ENCODE measurements around the gene B4GALT7.
A peak's percentile ranks its signal among the peaks of the same experiment; 100 is the strongest.

The B4GALT7 gene

DNA sequence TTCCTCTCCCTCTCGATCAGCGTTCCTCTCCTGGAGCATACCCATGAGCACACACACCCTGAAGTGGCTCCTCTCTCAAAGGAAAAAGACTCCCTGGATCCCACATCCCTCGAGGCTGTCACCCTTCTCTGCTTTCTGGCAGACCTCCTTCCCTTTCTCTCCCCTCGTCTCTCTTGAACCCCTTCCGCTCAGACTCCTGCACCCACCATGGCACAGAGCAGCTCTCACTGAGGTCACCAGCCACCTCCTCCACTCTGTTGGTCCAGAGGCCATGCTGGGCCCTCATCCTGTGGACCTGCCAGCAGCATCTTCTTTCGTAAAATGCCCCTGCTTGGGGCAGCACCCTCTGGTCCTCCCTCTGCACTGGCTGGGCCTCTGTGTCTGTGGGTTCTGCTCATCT is 5.7 kb downstream of the B4GALT7 start:
- TF ChIP-seq, protein P1, sequence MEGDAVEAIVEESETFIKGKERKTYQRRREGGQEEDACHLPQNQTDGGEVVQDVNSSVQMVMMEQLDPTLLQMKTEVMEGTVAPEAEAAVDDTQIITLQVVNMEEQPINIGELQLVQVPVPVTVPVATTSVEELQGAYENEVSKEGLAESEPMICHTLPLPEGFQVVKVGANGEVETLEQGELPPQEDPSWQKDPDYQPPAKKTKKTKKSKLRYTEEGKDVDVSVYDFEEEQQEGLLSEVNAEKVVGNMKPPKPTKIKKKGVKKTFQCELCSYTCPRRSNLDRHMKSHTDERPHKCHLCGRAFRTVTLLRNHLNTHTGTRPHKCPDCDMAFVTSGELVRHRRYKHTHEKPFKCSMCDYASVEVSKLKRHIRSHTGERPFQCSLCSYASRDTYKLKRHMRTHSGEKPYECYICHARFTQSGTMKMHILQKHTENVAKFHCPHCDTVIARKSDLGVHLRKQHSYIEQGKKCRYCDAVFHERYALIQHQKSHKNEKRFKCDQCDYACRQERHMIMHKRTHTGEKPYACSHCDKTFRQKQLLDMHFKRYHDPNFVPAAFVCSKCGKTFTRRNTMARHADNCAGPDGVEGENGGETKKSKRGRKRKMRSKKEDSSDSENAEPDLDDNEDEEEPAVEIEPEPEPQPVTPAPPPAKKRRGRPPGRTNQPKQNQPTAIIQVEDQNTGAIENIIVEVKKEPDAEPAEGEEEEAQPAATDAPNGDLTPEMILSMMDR (IDR thresholded peaks at IDR 0.05; ENCODE audit: low read depth, low read length), result no peak
- DNase-seq, result no peak
- H3K4me1 ChIP-seq, result no peaks in the 10 kb centered on the region

DNA sequence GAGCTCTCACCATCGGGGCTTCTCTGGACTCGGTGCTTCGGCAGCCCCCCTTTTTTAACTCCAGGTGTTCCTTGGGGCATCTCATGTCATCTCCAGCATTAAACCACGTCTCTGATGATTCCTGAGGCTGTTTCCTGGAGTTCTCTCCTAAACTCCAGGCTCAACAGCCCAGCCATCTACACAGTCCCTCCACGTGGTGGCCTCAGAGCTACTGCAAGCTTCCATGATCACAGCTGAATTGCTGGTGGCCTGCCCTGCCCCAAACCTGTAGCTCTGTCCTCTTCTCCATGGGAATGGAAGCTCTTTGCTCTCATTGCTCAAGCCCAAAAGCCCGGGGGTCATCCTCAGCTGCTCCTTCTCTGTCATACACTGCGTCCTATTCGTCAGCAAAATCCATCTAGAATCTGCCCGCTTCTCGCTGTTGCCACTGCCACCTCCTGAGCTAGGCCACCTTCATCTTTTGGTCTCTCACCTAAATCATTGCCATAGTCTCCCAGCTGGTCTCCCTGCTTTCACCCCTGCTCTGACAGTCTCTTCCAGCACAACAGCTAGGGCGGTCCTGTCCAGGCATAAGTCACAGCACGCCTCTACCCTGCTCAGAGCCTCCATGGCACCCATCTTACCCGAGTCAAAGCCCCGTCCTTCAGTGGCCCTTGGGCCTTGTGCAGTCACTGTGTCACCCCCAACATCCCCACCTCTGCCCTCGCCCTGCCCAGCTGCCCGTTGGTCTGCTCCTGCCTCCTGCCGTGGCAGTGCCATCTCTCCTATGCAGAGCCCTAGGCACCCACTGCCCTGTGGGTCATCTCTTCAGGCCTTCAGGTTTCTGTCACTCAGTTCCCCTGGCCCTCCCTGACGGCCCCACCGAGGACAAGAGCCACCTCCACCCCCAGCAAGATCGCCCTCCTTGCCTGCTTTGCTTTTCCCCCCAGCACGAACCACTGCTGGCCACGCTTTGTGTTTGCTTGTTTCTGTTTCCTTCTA is 6.4 kb downstream of the B4GALT7 start:
- H3K4me1 ChIP-seq, result no peaks in the 10 kb centered on the region
- no peaks in the 10 kb centered on the region for H3K27me3 ChIP-seq
- H3K36me3 ChIP-seq, result no peaks in the 10 kb centered on the region
- no peak overlapping the region for H3K4me3 ChIP-seq (ENCODE audit: low read depth, low read length)
- H3K9me3 ChIP-seq, result no peaks in the 10 kb centered on the region
- TF ChIP-seq, protein P1 (IDR thresholded peaks at IDR 0.05; ENCODE audit: low read depth, low read length), result no peak
- DNase-seq, result no peak

More for the DNA sequence above, 5.7 kb downstream of the B4GALT7 start:
- Histone ChIP-seq H3K36me3 (no peaks in the 10 kb centered on the region), H3K27me3 (no peaks in the 10 kb centered on the region), H3K4me3 (ENCODE audit: low read depth, low read length) (no peak overlapping the region), H3K9me3 (no peaks in the 10 kb centered on the region)

DNA sequence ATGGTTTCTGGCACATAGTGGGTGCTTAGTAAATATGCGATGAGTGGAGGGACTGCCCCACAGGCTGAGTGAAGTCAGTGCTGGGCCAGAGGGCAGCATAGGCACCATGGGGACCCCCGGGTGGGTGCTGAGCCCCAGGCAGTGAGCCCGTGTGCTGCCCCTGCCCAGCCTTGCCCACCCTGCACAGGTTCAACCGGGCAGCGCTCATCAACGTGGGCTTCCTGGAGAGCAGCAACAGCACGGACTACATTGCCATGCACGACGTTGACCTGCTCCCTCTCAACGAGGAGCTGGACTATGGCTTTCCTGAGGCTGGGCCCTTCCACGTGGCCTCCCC is 7.2 kb downstream of the B4GALT7 start:
- no peak overlapping the region for H3K4me3 ChIP-seq (ENCODE audit: low read depth, low read length)
- no peaks in the 10 kb centered on the region for H3K9me3 ChIP-seq
- no peak for DNase-seq
- H3K36me3 ChIP-seq, result no peaks in the 10 kb centered on the region
- H3K27me3 ChIP-seq, result no peaks in the 10 kb centered on the region
- no peaks in the 10 kb centered on the region for H3K4me1 ChIP-seq
- TF ChIP-seq, protein P1 (IDR thresholded peaks at IDR 0.05; ENCODE audit: low read depth, low read length), result no peak

DNA sequence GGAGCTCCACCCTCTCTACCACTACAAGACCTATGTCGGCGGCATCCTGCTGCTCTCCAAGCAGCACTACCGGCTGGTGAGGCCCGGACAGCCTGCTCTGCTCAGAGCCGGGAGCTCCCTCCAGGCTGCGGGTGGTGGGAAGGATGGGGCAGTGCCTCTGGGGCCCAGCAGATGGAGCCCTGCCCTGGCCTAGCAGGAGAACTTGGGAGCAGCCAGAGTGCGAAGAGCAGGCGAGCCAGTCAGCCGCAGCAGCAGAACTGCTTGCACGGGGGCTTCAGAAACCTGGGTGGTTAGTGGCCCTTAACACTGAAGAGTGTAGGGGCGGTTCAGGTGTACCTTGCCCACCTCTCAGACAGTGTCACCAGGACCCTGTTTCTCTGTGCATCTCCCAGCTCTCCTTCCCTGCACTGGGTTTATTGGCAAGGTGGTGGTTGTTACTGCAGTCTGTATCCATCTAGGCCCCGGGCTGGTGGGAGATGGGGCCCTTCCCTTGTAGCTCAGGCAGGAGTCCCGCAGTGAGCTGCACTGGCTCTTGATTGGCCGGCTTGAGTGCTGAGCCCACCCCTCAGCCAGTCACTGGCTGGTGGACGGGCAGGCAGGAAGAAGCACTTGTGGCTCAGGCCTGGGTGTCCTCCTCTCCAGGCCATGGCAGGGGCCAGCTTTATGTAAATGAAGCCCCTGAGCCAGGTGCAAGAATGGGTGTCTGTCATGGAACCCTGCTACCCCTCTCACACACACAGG is 7.7 kb downstream of the B4GALT7 start:
- TF ChIP-seq, protein P1 (IDR thresholded peaks at IDR 0.05; ENCODE audit: low read depth, low read length), result peak; percentile 85
- no peak overlapping the region for H3K4me3 ChIP-seq (ENCODE audit: low read depth, low read length)
- H3K4me1 ChIP-seq, result no peaks in the 10 kb centered on the region
- H3K36me3 ChIP-seq, result no peaks in the 10 kb centered on the region
- no peaks in the 10 kb centered on the region for H3K9me3 ChIP-seq
- no peaks in the 10 kb centered on the region for H3K27me3 ChIP-seq
- peak; percentile 87 for DNase-seq

DNA sequence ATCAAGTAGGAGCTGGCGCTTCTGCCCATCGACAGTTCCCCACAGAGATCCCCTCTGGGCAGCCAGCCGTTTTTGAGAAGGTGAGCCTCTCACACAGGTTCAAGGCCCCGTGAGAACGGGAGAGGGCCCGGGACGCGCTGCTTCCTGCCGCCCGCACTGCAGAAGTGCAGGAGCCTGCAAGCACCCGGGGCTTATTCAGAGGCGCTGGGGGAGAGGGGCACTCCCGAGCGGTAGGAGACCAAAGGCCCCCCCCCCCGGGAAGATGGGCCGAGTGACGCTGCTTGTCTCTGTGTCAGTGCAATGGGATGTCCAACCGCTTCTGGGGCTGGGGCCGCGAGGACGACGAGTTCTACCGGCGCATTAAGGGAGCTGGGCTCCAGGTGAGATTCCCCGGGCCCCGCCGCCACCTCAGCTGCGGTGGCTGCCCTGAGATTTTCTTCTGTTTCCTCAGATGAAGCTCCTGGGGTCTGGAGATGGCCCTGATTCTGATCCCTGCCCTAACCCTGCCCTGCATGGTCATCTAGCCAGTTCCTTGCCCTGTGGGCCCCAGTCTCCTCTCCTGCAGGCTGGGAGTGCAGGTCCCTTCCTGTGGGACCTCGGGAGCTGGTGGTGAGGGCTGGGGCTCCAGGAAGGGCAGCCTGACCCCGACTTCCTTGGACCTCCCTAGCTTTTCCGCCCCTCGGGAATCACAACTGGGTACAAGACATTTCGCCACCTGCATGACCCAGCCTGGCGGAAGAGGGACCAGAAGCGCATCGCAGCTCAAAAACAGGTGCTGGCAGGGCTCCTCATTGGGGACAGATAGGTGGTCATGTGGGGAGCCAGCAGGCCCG is 8.5 kb downstream of the B4GALT7 start:
- no peak for DNase-seq
- TF ChIP-seq, protein P1 (IDR thresholded peaks at IDR 0.05; ENCODE audit: low read depth, low read length), result no peak
- H3K9me3 ChIP-seq, result no peaks in the 10 kb centered on the region
- H3K4me3 ChIP-seq (ENCODE audit: low read depth, low read length), result no peak overlapping the region
- no peaks in the 10 kb centered on the region for H3K36me3 ChIP-seq
- no peaks in the 10 kb centered on the region; the same call in 1 of the 2 replicates for H3K27me3 ChIP-seq
- H3K4me1 ChIP-seq, result no peaks in the 10 kb centered on the region
